IMR-90 (cell line): ENCODE results near the gene RHOG.

Experiments used
- CTCF ChIP-seq: conservative IDR thresholded peaks from 2 replicates; pipeline ENCODE4 v1.5.1; 2012; ENCODE audit warnings: mild to moderate bottlenecking, low read depth, low read length, improper control_type of control experiment
- NFE2L2 ChIP-seq: fragments of 150-350 bp; IDR thresholded peaks from 2 replicates; pipeline ENCODE4 v1.6.1; 2016; ENCODE audit warnings: low read depth, mild to moderate bottlenecking, low read length
- POLR2A ChIP-seq: IDR thresholded peaks from 2 replicates; pipeline ENCODE4 v1.6.1; 2012; ENCODE audit warnings: mild to moderate bottlenecking, low read depth, low read length
- RAD21 ChIP-seq: IDR thresholded peaks from 2 replicates; pipeline ENCODE4 v1.6.1; 2012; ENCODE audit warnings: low read length, improper control_type of control experiment
- RFX5 ChIP-seq: IDR thresholded peaks from 2 replicates; pipeline ENCODE4 v1.8.0; 2012; ENCODE audit warnings: low read depth, mild to moderate bottlenecking, low read length, moderate library complexity

GRCh38 chr11:3824714-3825472 is 15.9 kb downstream of the RHOG start:
- TF ChIP-seq CTCF (peak; percentile 47), POLR2A (no peak), RFX5 (no peak), RAD21 (no peak), NFE2L2 (no peak)
